Superior temporal gyrus (tissue), 1 donor: Measurements from ENCODE around the gene SEC63.
A peak's percentile ranks its signal among the peaks of the same experiment; 100 is the strongest.
"Not testable (repeated sequence)": the region's sequence is repeated elsewhere in the genome, so short reads cannot be mapped to it uniquely, and the experiment has no call there.

ENCODE experiments used
- DNase-seq: peaks from one replicate; pipeline ENCODE4 v3.0.0-alpha.2; 2016; ENCODE audit errors: extremely low spot score

SEC63 gene

DNA sequence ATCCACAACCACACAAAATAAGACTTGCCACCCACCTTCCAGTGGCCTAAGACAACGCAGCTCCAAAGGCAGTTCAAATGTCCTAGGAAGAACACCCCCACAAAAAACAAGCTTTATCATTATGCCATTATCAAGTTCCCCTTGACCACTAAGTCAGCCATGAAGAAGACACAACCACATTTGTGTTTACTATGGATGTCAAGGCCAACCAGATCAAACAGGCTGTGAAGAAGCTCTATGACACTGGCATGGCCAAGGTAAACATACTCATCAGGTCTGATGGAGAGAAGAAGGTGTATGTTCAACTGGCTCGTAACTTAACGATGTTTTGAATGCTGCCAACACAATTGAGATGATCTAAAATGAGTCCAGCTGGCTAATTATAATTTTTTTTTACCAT is 26.1 kb downstream of the SEC63 start:
- no peak for DNase-seq

DNA sequence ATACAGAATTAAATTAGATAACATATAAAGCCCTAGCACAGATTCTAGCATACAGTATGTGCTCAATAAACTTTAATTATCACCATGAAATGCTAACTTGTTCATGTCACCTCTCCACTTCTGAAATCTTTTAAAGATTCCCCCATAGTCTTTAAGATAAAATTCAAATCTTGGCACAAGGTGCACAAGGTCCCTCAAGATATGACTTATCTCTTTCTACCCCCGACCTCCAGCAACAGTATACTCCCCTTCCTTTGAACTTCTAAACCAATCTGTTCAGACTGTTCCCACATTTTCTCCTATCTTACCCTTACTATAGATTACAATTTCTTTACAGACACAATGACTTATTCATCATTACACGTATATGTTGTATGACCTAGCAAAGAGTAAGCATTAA is 29.0 kb downstream of the SEC63 start:
- DNase-seq = no peak

DNA sequence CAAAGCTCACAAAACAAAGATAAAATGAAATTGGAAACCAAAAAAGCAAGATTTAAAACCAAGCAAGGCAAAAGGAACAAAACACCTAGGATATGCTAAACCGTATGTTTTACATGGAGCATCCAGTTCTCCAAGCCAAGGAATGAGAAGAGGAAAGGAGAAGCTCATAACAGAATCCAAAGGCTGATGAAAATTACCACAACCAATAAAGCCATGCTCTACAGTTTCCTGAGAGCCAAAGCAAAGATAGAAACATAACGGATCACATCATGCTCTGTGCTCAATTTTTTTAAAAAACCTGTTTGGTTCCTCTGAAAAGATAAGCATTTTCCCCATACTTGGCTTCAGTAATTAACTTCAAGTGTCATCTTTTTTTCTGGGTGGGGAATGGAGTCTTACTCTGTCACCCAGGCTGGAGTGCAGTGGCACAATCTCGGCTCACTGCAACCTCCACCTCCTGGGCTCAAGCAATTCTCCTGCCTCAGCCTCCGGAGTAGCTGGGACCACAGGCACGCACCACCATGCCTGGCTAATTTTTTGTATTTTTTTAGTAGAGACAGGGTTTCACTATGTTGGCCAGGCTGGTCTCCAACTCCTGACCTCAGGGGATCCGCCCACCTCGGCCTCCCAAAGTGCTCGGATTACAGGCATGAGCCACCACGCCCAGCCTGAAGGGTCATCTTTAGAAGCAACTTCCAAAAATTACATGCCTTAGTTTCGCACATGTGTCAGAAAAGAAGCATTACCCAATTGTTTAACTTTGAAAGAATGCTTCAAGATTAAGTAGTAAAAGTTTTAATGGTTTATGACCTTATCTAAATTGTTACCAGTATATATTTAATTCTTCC is 31.1 kb downstream of the SEC63 start:
- not testable (repeated sequence) for DNase-seq

DNA sequence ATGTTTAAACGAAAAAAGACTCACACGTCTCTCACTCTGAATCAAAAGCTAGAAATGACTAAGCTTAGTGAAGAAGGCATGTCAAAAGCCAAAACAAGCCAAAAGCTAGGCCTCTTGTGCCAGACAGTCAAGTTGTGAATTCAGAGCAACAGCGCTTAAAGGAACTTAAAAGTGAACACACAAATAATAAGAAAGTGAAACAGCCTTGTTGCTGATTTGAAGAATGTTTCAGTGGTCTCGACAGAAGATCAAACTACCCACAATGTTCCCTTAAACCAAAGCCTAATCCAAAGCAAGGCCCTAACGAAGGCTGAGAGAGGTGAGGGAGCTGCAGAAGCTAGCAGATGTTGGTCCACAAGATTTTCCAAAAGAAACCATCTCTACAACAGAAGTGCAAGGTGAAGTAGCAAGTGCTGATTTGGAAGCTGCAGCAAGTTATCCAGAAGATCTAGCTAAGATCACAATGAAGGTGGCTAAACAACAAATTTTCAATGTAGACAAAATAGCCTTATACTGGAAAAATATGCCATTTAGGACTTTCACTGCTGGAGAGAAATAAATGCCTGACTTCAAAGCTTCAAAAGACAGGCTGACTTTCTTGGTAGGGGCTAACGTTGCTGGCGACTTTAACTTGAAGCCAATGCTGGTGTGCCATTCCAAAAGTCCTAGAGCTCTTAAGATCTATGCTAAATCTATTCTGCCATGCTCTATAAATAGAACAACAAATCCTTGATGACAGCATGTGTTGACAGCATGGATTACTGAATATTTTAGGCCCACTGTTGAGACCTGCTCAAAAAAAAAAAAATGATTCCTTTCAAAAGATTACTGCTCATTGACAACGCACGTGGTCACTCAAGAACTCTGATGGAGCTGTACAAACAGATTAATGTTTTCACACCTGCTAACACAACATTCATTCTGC is 40.3 kb downstream of the SEC63 start:
- DNase-seq = no peak

DNA sequence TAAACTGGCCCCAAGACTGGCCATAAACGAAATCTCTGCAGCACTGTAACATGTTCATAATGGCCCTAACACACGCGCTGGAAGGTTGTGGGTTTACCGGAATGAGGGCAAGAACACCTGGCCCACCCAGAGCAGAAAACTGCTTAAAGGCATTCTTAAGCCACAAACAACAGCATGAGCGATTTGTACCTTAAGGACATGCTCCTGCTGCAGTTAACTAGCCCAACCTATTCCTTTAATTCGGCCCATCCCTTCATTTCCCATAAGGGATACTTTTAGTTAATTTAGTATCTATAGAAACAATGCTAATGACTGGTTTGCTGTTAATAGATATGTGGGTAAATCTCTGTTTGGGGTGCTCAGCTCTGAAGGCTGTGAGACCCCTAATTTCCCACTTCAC is 41.0 kb downstream of the SEC63 start:
- DNase-seq = not testable (repeated sequence)

DNA sequence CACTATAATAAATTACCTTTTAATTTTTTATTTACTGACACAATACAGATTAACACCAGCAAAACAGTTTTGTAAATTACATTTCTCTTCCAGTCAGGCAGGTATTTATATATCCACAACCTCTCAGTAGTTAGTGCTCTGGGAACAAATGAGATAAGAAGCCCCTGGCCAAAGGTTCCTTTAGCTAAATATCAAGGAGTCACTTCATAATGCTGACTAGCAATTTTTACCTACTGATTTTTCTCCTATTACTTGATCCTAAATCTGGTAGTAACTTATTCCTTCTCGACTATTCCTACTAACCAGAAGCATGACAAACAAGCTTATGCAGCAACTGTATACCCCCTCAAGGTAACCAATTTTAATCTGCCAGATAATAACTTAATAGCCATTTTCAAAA is 46.3 kb downstream of the SEC63 start:
- DNase-seq = no peak

DNA sequence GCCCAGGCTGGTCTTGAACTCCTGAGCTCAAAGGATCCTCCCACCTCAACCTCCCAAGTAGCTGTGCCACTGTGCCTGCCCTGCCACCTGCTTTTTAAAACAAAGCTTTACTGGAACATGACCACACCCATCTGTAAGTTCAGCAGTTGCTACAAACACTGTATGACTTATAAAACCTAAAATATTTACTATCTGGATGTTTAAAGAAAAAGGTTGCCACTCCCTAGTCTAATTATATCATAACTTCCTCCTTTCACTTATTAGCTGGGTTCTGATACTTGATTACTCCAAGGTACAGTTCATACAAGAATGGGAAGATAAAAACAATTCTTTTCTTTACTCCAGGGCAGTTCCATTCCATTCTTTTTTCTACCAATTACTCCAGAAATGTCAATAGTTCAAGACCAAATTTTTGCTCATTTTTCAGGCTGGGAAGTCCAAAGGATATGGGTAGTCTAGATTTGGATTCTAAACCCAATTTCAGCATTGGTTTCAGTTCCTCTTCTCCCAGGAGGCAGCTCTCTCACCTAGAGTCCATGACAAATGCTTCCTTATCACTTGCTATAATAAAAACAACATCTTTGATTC is 63.1 kb downstream of the SEC63 start:
- no peak for DNase-seq

DNA sequence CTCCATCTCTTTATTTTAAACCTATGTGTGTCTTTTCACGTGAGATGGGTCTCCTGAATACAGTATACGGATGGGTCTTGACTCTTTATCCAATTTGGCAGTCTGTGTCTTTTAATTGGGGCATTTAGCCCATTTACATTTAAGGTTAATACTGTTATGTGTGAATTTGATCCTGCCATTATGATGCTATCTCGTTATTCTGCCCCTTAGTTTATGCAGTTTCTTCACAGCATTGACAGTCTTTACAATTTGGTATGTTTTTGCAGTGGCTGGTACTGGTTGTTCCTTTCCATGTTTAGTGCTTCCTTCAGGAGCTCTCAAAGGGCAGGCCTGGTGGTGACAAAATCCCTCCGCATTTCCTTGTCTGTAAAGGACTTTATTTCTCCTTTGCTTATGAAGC is 67.6 kb downstream of the SEC63 start:
- DNase-seq = not testable (repeated sequence)

DNA sequence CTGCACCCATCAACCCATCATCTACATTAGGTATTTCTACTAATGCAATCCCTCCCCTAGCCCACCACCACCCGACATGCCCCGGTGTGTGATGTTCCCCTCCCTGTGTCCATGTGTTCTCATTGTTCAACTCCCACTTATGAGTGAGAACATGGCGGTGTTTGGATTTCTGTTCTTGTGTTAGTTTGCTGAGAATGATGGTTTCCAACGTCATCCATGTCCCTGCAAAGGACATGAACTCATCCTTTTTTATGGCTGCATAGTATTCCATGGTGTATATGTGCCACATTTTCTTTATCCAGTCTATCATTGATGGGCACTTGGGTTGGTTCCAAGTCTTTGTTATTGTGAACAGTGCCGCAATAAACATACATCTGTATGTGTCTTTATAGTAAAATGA is 72.1 kb downstream of the SEC63 start:
- not testable (repeated sequence) for DNase-seq

DNA sequence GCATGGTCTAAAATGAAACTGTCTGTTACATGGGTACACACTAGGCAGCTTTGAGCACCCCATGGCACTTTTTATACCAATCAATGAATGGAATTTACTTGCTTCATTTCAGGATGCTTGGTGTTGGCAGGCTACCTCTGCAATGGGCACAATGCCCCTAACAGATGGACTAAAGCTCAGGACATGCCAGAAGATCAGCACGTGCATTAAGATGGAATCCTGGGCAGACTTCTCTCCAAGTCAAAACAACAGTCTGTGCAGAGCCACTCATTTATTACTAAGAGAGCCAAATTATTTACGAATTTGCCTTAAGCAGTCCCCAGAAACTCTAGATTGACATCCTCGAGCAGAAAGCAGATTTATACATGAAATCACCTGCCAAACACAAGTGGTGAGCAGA is 78.1 kb downstream of the SEC63 start:
- DNase-seq = no peak

DNA sequence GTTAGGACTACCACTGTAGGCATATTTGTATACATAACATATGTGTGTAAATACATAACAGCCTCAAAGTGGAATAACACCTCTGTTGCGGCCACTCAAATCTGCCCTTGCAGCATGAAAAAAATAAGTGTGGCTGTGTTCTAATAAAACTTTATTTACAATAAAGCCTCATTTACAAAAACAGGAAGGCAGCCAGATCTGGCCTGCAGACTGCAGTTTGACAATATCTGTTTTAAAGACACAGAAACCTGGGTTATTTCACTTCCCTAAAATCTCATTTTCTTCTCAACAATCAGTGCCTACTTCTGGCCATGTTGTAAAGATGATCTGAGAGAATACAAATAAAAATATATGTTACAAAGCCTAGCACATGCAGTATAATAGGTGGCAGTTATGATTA is 80.0 kb downstream of the SEC63 start:
- no peak for DNase-seq

DNA sequence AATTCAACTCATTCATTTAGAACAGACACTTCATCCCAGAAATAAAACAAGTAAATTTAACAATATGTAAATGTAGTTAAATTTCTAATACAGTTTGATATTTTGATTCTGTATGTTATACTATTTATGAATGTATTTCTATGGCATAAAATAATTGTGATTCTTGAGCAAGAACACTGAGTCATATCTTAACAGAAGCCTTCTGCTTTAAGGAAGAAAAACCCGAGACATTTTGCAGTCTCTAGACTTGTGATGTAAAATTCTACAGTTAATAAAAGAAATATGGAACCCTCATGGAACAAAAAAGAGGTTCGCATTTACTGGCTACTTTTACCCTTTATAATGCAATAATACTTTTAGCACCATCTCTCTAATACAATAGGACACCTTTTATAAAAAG is 86.0 kb downstream of the SEC63 start:
- DNase-seq = peak; percentile 7

DNA sequence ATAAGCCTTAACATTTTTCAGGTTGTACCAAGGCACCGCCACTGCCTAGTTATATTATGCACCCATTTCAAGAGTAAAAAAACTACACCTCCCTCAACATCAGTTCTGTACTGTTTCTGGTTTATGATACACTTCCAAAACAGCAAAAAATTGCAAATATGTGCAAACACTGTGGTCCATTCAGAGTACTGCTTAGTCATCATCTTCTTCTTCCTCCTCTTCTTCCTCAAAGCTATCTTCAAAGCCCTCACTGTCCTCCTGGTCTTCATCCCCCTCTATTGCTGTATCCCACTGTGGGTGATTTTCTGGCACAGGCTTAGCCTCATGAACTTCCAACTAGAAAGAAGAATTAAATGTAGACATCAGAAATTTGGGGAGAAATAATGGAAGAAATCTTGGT is 86.5 kb downstream of the SEC63 start:
- DNase-seq = not testable (repeated sequence)

DNA sequence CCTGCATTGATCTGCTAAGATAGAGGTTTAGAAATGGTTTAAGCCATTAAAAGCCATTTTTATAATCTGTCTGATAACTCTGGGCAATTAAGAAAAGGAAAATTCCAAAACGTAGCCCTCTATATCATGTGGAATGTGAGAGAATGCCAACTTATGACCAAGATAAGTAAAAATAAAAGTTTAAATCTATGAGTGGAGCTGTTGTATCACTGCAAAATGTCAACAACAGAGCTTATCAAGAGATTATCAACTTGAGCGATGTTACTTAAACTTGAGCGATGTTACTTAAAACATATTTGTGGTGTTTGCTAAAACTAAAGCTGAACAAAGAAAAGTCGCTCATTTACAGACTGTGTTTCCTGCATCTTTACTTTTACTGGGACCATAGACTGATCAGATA is 87.0 kb downstream of the SEC63 start:
- no peak for DNase-seq

DNA sequence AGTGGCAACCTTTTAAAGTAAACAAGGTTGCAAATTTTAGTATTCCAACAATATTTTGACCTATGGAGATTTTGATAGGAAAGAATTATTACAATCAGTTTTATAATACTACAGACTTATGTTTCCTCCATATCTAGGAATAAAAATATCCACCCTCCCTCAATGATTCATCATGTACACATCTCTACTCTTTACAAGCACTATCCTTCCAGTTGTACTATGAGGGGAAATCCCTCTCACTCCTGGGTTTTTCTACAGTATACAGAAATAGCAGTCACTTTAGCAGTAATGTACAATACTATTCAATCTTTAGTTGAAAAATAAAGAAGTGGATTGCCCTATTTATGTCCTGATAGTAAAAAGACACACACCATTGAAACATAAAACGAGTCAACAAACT is 87.6 kb downstream of the SEC63 start:
- no peak for DNase-seq

DNA sequence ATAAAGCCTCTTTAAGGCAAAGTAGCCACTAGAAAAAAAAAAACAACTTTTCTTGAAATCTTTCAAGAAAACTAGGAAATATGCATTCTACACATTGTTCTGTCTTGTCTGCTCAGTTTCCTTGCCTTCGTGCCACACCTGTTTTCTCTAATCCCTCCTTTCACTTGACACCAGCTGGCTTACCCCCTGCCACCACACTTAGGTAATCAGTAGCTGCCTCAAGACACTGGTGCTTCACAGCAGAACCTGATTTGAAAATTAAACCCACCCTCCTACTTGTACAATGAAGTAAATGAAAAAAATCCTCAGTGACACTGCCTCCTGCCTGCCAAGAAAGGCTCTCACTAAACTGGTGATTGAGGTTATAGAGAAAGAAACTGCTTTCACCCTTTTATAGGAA is 88.1 kb downstream of the SEC63 start:
- DNase-seq = no peak

DNA sequence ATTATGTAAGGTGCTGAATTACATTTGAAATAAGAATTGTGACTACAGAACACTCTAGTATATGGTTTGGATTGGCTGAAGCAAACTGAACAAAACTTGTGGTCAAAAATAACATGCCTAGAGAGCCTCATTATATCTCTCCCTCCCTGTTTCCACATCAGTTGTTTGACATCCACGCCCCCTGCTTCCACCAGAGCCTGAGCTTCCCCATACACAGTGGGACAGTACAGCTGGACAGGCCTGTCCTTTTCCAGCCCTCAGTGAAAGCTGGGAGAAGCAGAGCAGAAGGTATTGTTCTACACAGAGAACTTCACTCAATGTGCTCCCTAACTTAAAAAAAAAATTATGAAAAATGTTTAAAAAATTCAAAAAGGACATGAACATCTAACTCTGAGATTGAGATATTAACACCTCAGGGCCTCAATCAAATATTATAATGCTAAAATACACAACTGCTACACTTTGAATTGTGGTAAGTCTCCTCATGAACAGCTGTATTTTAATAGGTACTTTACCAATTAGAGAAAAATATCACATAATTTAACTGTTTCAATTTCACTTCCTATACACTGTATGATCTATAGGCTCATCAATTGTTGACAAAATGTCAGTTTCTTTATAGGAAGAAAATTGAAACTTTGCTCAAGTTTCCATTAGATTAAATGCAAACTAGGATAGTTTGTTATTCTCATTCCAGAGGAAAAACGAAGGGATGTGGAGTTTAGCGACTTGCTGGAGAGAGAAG is 89.0 kb downstream of the SEC63 start:
- peak; percentile 4 for DNase-seq

DNA sequence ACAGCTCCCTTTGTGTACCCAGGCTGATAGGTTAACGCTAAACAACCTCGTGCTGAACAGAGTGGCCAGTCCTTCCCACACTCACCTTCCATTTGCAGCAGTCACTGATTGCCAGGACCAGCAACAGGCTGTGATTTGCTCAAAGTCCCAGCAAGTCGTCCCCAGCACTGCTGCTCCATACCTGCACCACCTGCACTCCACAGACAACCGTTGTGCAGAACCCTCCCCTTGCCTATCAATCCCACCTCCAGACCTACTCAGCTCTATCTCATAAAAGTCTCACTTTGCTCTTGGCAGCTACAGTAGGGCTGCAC is 90.7 kb downstream of the SEC63 start:
- no peak for DNase-seq

DNA sequence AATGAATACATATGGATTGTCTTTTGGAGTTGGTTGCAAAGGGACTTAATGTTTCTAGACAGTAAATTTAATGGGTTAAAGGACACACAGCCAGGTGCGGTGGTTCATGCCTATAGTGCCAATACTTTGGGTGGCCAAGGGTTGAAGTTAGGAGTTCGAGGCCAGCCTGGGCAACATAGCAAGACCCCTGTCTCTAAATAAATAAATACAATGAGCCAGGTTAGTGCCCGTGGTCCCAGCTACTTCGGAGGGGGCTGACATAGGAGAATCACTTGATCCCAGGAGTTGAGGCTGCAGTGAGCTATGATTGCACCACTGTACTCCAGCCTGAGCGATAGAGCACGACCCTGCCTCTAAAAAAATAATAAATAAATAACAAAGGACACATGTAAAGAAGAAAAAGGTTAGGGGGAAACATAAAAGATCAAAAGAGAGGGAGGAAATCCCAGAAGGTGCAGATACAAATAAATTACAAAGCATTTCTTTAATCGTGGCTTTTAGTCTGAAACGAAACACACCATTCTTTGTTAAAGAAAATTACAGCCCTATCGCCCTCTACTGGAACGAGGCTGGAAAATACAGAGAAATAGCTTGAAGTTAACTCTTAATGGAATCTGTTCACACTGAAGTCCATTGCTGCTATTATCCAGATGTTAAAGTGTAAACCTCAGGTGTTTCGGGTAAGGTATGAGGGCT is 91.3 kb downstream of the SEC63 start:
- peak; percentile 81 for DNase-seq

DNA sequence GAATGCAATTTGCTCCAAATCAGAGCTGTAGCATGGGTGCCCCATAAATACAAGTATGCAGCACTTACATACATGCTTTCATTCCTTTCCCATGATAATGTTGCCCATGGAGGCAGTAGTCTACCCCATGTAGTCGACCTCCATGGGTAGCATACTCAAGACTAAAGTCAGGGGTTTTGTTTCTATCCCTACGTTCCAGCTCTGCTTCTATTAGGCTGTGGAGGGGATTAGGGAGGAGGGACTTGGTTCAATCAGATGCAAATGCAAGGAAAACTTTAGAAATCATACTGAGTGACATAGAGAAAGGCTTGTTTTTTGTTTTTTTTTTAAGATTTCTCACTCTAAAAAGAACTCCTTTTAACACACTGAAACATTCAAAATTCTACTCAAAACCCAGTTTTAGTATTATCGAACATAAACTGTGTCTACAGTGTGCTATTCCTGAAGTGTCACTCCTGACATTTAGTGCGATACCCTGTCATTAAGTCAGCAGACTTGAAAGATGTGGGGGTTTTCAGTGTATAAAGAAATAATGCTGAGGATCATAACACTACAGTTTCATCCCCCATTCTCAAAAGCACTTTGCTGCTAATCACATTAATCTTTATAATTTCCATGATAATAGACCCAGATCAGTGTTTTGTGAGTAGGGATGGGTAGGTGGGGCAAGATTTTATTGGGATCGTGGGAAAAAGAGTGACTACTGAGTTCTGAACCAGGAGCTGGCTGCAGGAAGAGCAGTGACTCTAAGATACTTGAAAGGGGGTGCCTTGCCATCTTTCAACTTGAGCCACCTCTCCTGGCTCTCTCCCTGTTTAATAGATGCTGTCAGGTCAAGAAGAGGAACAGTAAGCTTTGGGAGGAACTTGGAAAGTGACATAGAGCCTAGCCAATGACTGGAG is 93.5 kb downstream of the SEC63 start:
- DNase-seq = no peak
